Daoy (cell line): ENCODE measurements around the gene C1QA. TPM values are rescaled to one million over a fixed set of nuclear protein-coding genes. Genes with fewer than 3 reads are reported as not detected.

Experiments
- DNase-seq: peaks from one replicate; pipeline ENCODE4 v3.0.0-alpha.2; 2015; ENCODE audit warnings: low read depth
- total RNA-seq: library from RNA; depleted of rRNA; stranded (reverse); fragments of >200 nt; shearing (Covaris generic); gene quantifications from 2 replicates; pipeline ENCODE4 v1.2.3, GENCODE V29; 2014; rRNA removed

Gene C1QA, protein sequence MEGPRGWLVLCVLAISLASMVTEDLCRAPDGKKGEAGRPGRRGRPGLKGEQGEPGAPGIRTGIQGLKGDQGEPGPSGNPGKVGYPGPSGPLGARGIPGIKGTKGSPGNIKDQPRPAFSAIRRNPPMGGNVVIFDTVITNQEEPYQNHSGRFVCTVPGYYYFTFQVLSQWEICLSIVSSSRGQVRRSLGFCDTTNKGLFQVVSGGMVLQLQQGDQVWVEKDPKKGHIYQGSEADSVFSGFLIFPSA
- not detected in 2 replicates for total RNA-seq

DNA sequence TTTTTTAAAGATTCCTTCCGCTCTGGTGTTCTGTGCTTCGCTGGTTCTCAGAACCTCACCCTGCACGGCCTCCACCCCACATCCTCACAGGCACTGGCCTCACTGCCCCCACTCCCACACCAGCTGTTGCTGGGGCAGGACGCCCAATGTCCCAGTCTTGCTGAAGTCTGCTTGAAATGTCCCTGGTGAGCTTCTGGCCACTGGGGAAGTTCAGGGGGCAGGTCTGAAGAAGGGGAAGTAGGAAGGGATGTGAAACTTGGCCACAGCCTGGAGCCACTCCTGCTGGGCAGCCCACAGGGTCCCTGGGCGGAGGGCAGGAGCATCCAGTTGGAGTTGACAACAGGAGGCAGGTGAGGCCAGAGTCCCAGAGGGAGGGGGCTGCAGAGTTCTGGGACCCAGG, at the start of gene C1QA:
TSS of gene C1QA (plus strand) at position 276 of the 400 bp plus-strand sequence. CDS start 989 bp downstream, outside the sequence.
- no peak for DNase-seq

DNA sequence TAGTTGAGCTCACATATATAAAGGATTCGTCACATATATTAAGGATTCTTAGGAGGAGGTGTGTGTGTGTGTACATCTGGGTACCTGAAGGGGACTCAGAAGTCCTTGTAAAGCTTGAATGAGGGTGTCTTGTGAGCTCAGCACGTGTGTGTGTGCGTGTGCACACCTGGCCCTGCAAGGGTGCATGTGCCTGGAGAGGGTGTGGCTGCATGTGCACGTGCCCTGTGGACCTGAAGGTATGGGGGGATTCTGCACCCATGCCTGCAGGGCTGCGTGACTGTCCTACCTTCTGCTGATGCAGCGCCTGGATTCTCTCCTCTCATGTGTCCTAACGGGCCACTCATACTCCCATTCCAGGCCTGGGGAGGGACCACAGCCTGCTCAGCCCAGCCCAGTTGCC, 49.2 kb upstream of the C1QA start:
- no peak for DNase-seq

DNA sequence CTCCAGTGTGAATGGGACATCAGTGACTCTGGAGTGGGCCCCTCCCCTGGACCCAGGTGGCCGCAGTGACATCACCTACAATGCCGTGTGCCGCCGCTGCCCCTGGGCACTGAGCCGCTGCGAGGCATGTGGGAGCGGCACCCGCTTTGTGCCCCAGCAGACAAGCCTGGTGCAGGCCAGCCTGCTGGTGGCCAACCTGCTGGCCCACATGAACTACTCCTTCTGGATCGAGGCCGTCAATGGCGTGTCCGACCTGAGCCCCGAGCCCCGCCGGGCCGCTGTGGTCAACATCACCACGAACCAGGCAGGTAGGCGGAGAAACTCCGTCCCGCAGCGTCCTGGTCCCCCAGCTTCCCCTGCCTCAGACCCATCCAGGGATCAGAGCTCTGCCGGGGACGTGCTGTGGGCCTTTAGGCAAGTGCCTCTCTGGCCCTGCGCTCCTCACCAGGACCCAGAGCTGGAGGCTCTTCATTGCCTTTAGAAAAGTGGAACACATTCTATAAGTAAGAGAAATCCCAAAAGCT, 47.5 kb upstream of the C1QA start:
- DNase-seq, result no peak

DNA sequence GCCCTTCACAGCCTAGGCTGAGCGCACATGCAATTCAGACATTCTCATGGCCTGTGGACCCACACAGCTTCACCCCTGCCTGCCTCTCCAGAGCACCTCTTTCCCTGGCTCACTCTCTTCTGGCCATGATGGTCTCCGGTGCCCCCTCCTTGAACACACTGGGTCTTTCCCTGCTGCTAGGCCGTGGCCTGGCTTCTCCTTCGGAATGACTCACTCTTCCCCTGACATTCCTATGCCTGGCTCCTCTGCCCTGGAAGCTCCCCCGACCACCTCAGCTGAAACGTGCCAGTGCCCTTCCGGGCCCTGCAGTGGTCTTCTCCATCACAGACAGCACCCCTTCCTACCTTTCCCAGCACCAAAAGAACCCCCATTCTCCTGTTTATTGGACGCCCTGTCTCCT, 44.9 kb upstream of the C1QA start:
- DNase-seq, result no peak

DNA sequence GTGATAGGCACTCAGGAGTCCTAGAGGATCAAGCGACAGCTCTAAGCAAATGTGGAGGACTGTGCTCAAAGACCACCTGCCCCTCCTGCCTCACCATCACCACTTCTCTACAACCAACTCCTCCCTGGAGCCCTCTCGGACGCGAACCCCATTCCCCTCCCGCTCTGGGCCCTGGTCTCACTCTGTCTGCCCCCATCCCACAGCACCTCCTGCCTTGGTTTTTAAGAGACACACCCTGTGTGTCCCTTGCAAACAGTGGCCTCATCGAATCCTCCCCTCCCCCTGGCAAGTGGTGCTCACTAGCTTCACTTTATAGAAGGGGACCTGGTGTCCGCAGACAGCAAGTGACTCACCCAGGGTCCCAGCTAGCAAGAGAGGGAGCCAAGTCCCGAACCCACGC, 44.4 kb upstream of the C1QA start:
- no peak for DNase-seq

DNA sequence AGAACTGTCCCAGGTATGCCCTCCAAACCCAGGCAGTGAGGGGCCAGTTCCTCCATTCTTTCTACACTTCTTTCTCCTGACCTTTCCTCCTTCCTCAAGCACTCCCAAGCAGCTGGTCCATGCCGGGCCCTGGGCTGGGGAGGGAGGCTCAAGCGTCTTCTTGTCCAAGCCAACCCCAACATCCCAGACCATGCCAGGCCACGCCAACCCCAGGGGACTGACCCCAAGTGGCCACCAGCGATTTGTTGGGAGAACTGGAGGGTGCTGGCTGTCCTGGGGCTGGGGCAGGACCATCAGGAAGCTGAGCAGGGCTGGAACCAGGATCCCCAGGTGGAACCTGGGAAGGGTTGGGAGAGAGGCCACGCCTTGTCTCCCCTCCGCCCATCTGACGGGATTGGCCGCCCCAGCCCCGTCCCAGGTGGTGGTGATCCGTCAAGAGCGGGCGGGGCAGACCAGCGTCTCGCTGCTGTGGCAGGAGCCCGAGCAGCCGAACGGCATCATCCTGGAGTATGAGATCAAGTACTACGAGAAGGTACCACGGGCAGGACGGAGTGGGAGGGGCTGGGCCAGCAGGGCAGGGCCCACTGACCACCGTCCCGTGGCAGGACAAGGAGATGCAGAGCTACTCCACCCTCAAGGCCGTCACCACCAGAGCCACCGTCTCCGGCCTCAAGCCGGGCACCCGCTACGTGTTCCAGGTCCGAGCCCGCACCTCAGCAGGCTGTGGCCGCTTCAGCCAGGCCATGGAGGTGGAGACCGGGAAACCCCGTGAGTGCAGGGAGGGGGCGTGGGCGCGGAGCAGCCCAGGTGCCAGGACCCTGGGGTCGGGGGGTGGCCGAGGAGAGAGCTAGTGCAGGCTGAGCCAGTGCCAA, 43.3 kb upstream of the C1QA start:
- no peak for DNase-seq

DNA sequence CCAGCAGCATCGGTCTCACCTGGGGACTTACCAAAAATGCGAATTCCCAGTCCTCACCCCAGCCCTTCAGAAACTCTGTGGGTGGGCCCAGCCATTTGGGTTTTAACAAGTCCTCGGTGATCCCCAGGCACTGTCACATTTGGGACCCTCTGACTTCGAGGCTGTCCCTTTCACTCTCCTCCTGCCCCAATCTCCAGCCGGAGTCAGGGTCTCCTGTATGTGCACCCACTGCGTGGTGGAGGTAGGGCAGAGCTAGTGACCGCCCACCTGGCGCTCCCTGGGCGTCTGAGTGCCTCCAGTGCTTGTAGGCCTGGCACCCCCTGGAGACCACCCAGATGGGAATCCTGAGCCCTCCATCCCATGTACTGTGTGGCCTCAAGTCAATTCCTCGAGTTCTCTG, 42.0 kb upstream of the C1QA start:
- no peak for DNase-seq

DNA sequence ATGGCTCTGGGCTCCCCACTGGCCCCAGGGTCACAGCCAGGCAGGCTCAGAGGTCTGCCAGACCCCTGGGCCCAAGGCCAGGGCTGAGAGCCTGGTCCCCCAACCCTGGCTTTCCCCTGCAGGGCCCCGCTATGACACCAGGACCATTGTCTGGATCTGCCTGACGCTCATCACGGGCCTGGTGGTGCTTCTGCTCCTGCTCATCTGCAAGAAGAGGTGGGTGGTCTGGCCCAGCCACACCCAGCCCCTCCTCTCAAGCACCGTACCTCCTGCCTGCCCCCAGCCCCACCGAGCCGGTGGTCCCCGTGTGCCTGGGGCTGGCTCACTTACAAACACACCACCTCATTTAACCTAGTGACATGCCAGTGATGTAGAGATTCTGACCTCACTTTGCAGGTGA, 41.3 kb upstream of the C1QA start:
- DNase-seq, result no peak

DNA sequence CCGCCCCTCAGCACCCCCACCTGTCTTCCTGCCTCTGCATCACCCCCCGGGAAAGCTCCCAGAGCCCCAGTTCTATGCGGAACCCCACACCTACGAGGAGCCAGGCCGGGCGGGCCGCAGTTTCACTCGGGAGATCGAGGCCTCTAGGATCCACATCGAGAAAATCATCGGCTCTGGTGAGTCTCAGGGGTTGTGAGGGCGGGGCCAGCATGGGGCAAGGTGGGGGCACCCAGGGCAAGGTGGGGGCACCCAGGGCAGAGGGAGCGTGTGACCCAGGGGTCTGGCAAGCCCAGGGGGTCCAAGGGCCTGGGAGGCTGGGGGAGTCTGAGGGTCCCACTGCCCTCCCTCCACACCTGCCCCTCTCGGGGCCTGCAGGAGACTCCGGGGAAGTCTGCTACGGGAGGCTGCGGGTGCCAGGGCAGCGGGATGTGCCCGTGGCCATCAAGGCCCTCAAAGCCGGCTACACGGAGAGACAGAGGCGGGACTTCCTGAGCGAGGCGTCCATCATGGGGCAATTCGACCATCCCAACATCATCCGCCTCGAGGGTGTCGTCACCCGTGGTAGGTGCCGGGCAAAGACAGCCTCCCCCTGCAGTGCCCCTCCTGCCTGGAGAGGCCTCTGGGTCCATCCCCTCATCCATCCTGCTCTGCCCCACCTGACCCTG, 39.0 kb upstream of the C1QA start:
- no peak for DNase-seq

DNA sequence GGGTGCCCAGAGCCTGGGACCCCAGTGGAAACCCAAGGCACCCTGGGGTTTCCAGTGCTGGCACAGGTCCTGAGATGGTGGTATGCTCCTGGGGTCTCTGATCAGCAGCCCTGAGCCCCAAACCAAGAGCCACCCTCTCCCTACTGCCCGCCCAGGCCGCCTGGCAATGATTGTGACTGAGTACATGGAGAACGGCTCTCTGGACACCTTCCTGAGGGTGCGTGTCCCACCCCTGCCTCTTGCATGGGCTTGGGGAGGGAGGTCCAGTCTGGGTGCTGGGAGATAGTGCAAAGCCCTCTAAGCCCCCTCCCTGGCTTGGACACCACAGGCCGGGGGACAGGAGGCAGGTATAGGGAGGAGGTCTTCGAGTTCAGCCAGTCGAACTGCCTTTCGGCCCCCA, 38.4 kb upstream of the C1QA start:
- no peak for DNase-seq

DNA sequence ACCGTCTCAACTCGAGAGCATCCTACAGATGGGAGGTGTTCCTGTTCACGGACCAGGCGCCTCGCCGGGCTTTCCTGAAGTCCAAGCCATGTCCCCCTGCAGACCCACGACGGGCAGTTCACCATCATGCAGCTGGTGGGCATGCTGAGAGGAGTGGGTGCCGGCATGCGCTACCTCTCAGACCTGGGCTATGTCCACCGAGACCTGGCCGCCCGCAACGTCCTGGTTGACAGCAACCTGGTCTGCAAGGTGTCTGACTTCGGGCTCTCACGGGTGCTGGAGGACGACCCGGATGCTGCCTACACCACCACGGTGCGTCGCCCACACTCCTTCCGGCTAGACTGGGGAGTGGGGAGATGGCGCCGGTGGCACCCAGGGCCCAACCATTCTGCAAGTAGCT, 37.7 kb upstream of the C1QA start:
- DNase-seq, result no peak

DNA sequence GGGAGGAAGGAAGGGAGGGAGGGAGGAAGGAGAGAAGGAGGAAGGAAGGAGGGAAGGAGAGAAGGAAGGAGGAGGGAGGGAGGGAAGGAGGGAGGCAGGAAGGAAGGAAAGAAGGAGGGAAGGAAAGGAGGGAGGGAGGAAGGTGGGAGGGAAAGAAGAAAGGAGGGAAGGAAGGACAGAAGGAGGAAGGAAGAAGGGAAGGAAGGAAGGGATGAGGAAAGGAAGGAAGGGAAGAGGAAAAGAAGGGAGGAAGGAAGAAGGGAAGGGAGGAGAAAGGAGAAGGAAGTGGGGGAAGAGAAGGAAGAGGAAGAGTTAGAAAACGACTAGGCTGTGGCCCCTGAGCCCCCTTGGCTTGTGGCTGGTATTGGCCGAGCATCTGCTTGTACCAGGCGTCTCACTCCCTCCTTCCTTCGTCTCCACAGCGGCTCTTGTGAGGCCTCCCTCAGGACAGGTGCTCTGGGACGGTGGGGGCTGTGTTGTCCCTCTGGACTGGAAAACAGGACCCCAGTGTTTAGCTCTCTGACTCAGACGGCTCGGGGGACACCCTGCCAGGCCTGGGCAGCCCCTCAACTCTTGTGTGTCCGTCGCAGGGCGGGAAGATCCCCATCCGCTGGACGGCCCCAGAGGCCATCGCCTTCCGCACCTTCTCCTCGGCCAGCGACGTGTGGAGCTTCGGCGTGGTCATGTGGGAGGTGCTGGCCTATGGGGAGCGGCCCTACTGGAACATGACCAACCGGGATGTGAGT, 36.2 kb upstream of the C1QA start:
- peak; percentile 76 for DNase-seq

DNA sequence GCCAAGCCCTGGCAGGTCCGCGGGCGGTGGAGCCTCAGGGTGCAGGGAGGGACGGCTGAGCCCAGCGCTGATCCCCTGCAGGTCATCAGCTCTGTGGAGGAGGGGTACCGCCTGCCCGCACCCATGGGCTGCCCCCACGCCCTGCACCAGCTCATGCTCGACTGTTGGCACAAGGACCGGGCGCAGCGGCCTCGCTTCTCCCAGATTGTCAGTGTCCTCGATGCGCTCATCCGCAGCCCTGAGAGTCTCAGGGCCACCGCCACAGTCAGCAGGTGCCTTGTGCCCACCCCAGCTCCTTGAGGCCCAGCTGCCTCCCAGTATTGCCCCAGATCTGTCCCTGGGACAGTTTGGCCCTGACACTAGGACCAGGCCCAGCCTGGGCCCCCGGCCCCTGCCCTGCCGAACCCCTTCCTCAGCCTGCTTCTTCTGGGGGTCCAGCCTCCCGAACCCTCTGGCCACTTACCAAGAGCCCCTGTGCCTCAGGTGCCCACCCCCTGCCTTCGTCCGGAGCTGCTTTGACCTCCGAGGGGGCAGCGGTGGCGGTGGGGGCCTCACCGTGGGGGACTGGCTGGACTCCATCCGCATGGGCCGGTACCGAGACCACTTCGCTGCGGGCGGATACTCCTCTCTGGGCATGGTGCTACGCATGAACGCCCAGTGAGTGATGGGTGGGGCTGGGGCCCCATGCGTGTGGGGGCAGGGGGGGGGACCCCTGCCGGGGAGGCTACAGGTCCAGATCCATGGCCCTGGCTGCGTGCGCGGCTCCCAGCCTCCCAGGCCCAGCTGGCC, 35.4 kb upstream of the C1QA start:
- DNase-seq, result no peak

DNA sequence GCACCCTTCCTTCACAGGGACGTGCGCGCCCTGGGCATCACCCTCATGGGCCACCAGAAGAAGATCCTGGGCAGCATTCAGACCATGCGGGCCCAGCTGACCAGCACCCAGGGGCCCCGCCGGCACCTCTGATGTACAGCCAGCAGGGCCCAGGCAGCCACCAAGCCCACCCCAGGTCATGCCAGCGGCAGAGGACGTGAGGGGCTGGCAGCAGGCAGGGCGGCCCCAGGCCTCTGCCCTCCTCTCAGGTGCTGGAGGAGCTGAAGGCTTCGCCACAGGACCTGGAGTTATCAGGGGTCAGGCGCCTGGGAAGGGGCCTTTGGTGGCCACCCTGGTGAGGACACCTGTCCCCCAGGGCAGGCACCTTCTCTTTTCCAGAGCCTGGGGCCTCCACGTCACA, 34.8 kb upstream of the C1QA start:
- DNase-seq, result no peak

DNA sequence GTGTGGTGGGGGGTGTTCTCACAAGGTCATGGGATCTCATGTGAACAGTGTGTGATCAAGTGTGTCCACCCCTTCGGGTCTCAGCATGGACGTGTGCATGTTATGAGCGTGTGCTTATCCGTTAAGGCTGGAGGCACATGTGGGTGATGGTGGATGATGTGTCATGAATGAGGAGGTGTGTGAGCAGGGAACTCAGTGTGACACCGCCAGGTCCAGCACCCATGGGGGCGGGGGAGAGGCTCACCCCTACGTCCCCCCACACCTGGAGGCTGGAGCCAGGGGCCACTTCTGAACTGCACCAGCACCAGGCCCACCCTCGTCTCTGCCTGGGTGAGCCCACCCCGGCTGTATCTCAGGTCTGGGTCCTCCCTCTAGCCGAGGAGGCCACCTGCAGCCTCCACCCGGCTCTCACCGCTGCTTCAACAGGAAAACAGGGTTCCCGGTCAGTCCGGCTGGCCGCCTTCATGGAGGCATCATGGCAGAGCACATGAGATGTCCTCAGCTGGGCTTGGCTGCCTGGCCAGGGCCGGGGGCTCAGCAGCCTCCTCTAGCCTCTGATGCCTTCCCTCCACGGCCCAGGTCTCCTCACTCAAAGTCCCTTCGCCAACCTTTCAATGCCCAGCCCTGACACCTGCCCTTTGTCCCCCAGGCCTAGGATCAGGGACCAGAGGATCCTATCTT, 34.2 kb upstream of the C1QA start:
- DNase-seq, result no peak

DNA sequence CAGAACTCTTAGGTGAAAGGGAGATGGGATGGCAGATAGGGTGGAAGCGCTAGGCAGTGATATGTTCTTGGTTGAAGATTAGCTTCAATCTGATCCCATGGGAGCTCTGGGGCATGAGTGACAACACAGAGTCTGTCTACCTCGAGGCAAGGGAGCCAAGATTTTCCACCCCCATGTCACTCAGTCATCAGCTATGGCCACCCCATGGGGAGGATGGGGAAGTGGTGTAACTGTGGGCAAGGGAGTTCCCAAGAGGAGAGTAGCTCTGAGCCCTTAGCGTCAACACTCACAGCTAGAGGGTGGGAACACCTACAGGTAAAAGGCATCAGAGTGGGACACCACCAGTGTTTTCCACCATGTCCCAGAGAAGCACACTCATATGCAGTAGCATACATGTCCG, 30.3 kb upstream of the C1QA start:
- DNase-seq, result no peak

DNA sequence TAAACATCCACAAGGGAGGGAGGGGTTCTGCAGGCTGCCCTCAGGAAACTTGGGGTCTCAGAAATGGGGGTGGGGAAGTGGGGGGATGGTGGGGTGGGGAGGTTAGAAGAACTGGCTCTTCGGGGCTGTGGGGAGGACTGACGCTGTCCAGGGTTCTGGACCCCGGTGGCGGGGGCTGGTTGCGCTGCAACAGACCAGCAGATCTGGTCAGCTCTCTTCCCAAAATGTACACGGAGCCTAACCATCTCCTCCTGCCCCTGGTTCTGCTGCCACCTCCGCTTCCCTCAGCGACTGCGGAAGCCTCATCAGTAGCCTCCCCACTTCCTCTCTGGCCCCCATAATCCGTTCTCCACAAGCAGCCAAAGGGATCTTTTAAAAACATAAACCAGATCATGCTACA, 29.3 kb upstream of the C1QA start:
- DNase-seq, result no peak

DNA sequence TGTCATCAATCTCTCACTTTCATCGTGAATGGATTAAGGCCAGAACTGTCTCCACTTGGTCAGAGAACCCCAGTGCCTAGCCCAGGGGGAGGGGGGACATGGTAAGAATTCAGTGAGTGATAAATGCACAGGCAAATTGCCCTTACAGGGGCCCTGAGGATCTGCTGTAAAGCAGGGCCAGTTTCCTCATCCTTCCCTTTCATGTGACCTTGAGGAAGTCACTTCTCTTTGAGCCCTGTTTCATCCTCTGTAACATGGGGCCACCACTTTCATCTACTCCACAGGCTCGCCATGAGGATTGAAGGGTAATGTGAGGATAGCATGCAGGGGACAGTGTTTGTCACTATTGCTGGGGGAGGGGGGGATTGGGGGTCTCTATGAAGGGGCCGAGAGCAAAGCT, 28.1 kb upstream of the C1QA start:
- no peak for DNase-seq

DNA sequence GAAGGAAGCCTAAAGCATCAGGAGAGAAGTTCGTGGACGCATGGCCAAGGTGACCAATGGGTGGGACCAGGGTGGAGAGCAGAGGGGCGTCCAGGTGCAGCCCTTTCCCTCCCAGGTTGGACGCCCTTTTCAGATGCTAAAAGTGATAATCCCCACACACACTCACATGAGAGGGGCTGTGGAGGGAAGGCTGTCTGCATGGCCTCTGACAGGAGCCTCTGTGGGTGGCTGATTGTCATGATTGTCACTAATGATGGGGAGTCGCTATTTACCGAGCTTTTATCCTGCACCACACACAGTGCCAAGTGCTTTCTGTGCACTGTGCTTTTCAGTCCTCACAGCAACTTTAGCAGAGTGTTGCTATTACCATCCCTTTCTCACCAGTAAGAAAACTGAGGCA, 27.1 kb upstream of the C1QA start:
- DNase-seq, result no peak

DNA sequence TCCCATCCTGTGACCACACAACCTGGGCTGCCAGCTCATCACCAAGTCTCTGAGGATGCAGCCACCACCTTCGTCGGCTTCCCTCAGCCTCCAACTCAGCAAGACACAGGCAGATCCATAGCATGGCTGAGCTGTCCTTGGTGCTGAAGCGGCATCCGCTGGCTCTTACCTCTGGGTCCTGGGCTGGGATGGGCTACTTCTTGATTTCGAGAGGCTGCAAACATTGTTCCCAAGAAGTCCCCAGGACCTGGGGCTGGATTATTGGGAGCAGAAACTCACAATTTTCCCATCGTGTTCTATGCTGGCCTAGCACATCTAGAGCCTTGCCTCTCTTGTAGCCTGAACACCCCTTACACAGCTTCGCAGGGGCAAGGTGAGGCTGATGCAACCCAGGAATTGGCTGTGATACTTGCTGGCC, 24.9 kb upstream of the C1QA start:
- DNase-seq, result peak; percentile 83
